Neuron (in vitro differentiated cells): ENCODE measurements around the gene VWA5B1.

Experiments used
- H2AFZ ChIP-seq: one replicate; pipeline ENCODE4 v1.6.1; 2013; ENCODE audit warnings: low read depth, mild to moderate bottlenecking, inconsistent platforms, low read length, moderate library complexity
- H3K27me3 ChIP-seq: one replicate; pipeline ENCODE4 v1.6.1; 2013; ENCODE audit warnings: low read length; ENCODE audit not compliant: insufficient read depth
- H3K36me3 ChIP-seq: one replicate; pipeline ENCODE4 v1.6.1; 2013; ENCODE audit warnings: low read length; ENCODE audit not compliant: insufficient read depth
- H3K4me1 ChIP-seq: one replicate; pipeline ENCODE4 v1.6.1; 2013; ENCODE audit warnings: low read length; ENCODE audit not compliant: insufficient read depth
- H3K4me3 ChIP-seq: 2 replicates; pipeline ENCODE4 v1.5.1; 2013; ENCODE audit warnings: mild to moderate bottlenecking, low read length, moderate library complexity
- H3K9me3 ChIP-seq: one replicate; pipeline ENCODE4 v1.6.1; 2013; ENCODE audit warnings: low read length

Gene VWA5B1

DNA sequence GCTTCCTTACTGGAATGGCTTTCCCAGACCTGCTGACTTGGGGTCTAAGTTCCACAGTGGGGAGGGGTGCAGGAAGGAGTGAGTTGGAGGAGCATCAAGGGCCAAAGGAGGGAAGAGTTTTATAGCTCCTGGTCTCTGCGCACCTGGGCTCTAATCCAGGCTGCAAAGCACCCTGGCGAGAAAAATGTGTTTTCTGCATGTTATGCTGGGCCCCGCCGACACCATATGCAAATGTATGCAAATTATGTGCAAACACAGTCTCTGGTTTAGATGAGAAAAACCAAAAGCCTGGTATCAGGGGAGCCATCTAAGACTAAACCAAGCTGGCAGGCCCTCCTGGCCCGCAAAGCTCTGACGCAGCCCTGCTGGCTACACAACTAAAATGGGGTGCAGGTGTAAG lies 95.0 kb downstream of the VWA5B1 start:
- H3K36me3 ChIP-seq = no peaks in the 10 kb centered on the region
- no peak overlapping the region for H3K4me3 ChIP-seq
- H3K4me1 ChIP-seq = peaks cover 2% of the 10 kb centered on the region
- H2AFZ ChIP-seq = no peak overlapping the region
- H3K9me3 ChIP-seq = no peaks in the 10 kb centered on the region
- H3K27me3 ChIP-seq = peaks cover 27% of the 10 kb centered on the region

DNA sequence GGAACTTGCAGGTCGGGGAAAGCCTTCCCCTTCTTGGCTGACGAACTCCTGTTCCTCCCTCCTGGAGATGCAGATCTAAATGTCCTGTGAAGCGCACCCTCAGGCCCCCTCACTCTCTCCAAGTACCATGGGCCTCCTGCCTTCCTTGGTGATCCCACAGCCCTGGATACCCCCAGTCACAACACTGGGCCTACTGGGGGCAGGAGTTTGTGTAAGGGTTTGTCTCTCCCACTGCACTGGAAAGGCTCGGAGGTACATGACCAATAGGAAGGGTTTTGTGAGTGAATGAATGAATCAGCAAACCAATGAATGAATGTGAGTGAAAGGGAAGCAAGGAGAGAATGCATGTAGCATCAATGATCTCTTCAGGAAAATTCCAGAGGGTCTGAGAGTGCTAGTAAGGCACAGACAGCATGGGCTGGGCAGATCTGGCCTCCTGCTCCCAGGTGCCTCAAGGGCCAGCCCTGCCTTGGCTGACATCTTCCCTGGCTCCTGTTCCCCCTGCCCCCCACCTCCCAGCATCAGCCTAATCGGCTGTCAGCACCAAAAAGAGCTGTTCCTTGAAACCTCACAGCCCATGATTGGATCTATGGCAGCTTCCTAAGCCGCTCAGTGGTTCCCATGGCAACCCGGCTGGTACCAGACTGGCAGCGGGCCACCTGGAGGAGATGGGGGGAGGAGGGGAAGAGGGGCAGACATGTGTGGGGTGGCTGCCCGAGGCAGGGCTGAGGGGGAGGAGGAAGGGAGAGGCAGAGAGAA lies 95.8 kb downstream of the VWA5B1 start:
- Histone ChIP-seq H3K4me3 (no peak overlapping the region), H3K27me3 (peaks cover 27% of the 10 kb centered on the region)

GRCh38 chr1:20389571-20389970 lies 98.9 kb downstream of the VWA5B1 start:
- no peak overlapping the region for H3K4me3 ChIP-seq
- H3K9me3 ChIP-seq = no peaks in the 10 kb centered on the region
- H3K27me3 ChIP-seq = peaks cover 25% of the 10 kb centered on the region
- H3K36me3 ChIP-seq = no peaks in the 10 kb centered on the region
- peaks cover 2% of the 10 kb centered on the region for H3K4me1 ChIP-seq
- no peak overlapping the region for H2AFZ ChIP-seq

More for the DNA sequence above, 95.8 kb downstream of the VWA5B1 start:
- Histone ChIP-seq H3K9me3 (no peaks in the 10 kb centered on the region), H3K4me1 (peaks cover 2% of the 10 kb centered on the region), H3K36me3 (no peaks in the 10 kb centered on the region), H2AFZ (no peak overlapping the region)

DNA sequence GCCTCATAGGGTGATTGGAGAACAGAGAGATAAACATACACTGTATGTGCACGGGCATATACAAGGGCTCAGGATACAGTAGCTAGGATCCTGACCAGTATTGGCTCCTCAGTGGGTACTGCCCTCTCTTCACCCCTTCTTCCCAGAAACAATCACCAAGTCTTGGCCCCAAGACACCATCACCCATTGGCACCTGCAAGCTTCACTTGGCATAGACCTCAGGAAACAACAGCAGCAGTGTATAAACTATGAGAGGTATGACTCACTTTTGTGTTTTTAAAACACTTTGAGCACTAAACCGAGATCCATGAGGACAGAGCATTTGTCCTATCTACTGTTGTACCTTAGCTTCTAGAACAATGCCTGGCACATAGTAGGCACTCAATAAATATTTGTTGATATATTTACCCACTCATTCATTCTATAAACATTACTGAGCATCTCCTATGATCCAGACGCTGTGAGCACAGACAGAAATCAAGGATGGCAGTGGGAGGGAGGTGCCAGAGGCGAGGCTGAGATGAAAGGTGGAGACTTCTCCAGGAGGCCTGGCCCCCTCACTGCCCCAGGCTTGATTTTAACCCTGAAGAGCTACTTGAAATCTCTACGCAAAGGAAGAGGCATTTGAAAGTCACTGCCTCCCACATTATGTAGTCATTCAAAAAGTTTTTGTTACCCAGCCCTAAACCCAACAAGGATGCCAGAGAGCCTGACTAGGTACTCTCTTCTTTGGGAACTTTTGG lies 100.1 kb downstream of the VWA5B1 start:
- Histone ChIP-seq H3K27me3 (peaks cover 19% of the 10 kb centered on the region), H2AFZ (no peak overlapping the region), H3K4me1 (peaks cover 2% of the 10 kb centered on the region), H3K9me3 (no peaks in the 10 kb centered on the region), H3K36me3 (no peaks in the 10 kb centered on the region), H3K4me3 (no peak overlapping the region)

GRCh38 chr1:20395255-20395654 lies 104.6 kb downstream of the VWA5B1 start:
- no peaks in the 10 kb centered on the region for H3K9me3 ChIP-seq
- H3K4me1 ChIP-seq = no peaks in the 10 kb centered on the region
- H3K36me3 ChIP-seq = no peaks in the 10 kb centered on the region
- no peak overlapping the region for H2AFZ ChIP-seq
- no peak overlapping the region for H3K4me3 ChIP-seq
- peaks cover 7% of the 10 kb centered on the region for H3K27me3 ChIP-seq

GRCh38 chr1:20398744-20399143 lies 108.1 kb downstream of the VWA5B1 start:
- H3K4me1 ChIP-seq = no peaks in the 10 kb centered on the region
- H3K27me3 ChIP-seq = peaks cover 18% of the 10 kb centered on the region
- no peak overlapping the region for H2AFZ ChIP-seq
- H3K4me3 ChIP-seq = no peak overlapping the region
- H3K9me3 ChIP-seq = no peaks in the 10 kb centered on the region
- no peaks in the 10 kb centered on the region for H3K36me3 ChIP-seq

DNA sequence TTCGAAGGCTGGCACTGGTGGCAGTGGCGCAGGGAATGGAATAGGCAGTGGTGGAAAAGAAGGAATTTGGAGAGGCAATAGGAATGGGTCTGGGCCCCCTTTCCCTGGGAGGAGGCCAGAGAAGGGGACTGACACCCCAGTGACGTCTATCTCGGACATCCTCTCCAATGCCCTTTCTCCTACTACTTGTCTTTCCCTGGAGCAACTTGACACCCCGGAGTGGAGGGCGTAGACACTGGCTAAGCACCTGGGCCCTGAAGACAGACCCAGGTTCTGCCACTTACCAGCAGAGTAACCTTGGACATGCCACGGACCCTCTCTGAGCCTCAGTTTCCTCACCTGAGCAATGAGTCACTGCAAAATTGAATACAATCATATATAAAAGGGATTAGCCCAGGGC lies 108.5 kb downstream of the VWA5B1 start:
- Histone ChIP-seq H3K9me3 (no peaks in the 10 kb centered on the region), H3K36me3 (no peaks in the 10 kb centered on the region), H3K27me3 (peaks cover 22% of the 10 kb centered on the region), H2AFZ (no peak overlapping the region), H3K4me3 (no peak overlapping the region), H3K4me1 (no peaks in the 10 kb centered on the region)

- no peaks in the 10 kb centered on the region for H3K9me3 ChIP-seq
- no peaks in the 10 kb centered on the region for H3K4me1 ChIP-seq
- H3K4me3 ChIP-seq = no peak overlapping the region
- H2AFZ ChIP-seq = no peak overlapping the region
- H3K36me3 ChIP-seq = no peaks in the 10 kb centered on the region
- H3K27me3 ChIP-seq = peaks cover 27% of the 10 kb centered on the region
Measured at GRCh38 chr1:20399606-20400180, 109.0 kb downstream of the VWA5B1 start.

GRCh38 chr1:20400341-20401177 lies 109.9 kb downstream of the VWA5B1 start:
- Histone ChIP-seq H3K4me3 (no peak overlapping the region), H2AFZ (no peak overlapping the region), H3K36me3 (no peaks in the 10 kb centered on the region), H3K27me3 (peaks cover 35% of the 10 kb centered on the region), H3K9me3 (no peaks in the 10 kb centered on the region), H3K4me1 (no peaks in the 10 kb centered on the region)

GRCh38 chr1:20401405-20402010 lies 110.8 kb downstream of the VWA5B1 start:
- Histone ChIP-seq H3K4me3 (no peak overlapping the region), H3K36me3 (no peaks in the 10 kb centered on the region), H3K27me3 (peaks cover 44% of the 10 kb centered on the region)

GRCh38 chr1:20402585-20403422 lies 112.1 kb downstream of the VWA5B1 start:
- no peak overlapping the region for H2AFZ ChIP-seq
- peaks cover 46% of the 10 kb centered on the region for H3K27me3 ChIP-seq
- no peaks in the 10 kb centered on the region for H3K4me1 ChIP-seq
- H3K9me3 ChIP-seq = no peaks in the 10 kb centered on the region
- no peak overlapping the region for H3K4me3 ChIP-seq
- no peaks in the 10 kb centered on the region for H3K36me3 ChIP-seq

More at GRCh38 chr1:20401405-20402010, 110.8 kb downstream of the VWA5B1 start:
- H3K4me1 ChIP-seq = no peaks in the 10 kb centered on the region
- H2AFZ ChIP-seq = no peak overlapping the region
- no peaks in the 10 kb centered on the region for H3K9me3 ChIP-seq
